HepG2 (cell line): Measurements from ENCODE around the gene CLDN5. TPM values are rescaled to one million over a fixed set of nuclear protein-coding genes. Genes with fewer than 3 reads are reported as not detected.

Experiments used
- AGO1 ChIP-seq: fragments of 200-400 bp; formaldehyde crosslinking; IDR thresholded peaks from 2 replicates; pipeline ENCODE4 v1.6.1; 2017; ENCODE audit warnings: mild to moderate bottlenecking, low read depth, low read length, moderate library complexity; ENCODE audit not compliant: poor library complexity, severe bottlenecking
- ARNTL ChIP-seq: sonication (generic); formaldehyde crosslinking; IDR thresholded peaks from 2 replicates; pipeline ENCODE4 v1.4.0; 2020; ENCODE audit warnings: mild to moderate bottlenecking, missing genetic modification reagents
- BORCS8-MEF2B ChIP-seq: sonication (generic); formaldehyde crosslinking; IDR thresholded peaks from 2 replicates; pipeline ENCODE4 v1.8.0; 2022; ENCODE audit warnings: mild to moderate bottlenecking, missing genetic modification reagents
- BRD4 ChIP-seq: sonication (generic); formaldehyde crosslinking; IDR thresholded peaks from 2 replicates; pipeline ENCODE4 v1.4.0; 2020; ENCODE audit warnings: missing genetic modification reagents
- FOXO1 ChIP-seq: sonication (generic); formaldehyde crosslinking; IDR thresholded peaks from 2 replicates; pipeline ENCODE4 v1.4.0; 2020; ENCODE audit warnings: missing genetic modification reagents
- GTF2F1 ChIP-seq: fragments of 150-350 bp; IDR thresholded peaks from 2 replicates; pipeline ENCODE4 v1.6.1; 2014; ENCODE audit warnings: low read length
- HNRNPL ChIP-seq: fragments of 200-400 bp; formaldehyde crosslinking; IDR thresholded peaks from 2 replicates; pipeline ENCODE4 v1.6.1; 2017; ENCODE audit warnings: mild to moderate bottlenecking, low read depth, low read length
- HOXA3 ChIP-seq: sonication (generic); formaldehyde crosslinking; IDR thresholded peaks from 2 replicates; pipeline ENCODE4 v1.5.0; 2020; ENCODE audit warnings: missing genetic modification reagents
- MAFG ChIP-seq: sonication (generic); formaldehyde crosslinking; IDR thresholded peaks from 2 replicates; pipeline ENCODE4 v1.5.1; 2020; ENCODE audit warnings: mild to moderate bottlenecking, missing genetic modification reagents
- NFE2L1 ChIP-seq: sonication (generic); formaldehyde crosslinking; IDR thresholded peaks from 2 replicates; pipeline ENCODE4 v1.4.0; 2020; ENCODE audit warnings: missing genetic modification reagents, mild to moderate bottlenecking, borderline replicate concordance
- NKX3-1 ChIP-seq: sonication (generic); formaldehyde crosslinking; IDR thresholded peaks from 2 replicates; pipeline ENCODE4 v1.5.0; 2020; ENCODE audit warnings: missing genetic modification reagents
- NRL ChIP-seq: sonication (generic); formaldehyde crosslinking; IDR thresholded peaks from 2 replicates; pipeline ENCODE4 v1.5.0; 2020; ENCODE audit warnings: missing genetic modification reagents, mild to moderate bottlenecking, moderate library complexity, borderline replicate concordance
- PRMT3 ChIP-seq: sonication (generic); formaldehyde crosslinking; IDR thresholded peaks from 2 replicates; pipeline ENCODE4 v1.8.1; 2022; ENCODE audit warnings: low read depth, mild to moderate bottlenecking, moderate library complexity, missing genetic modification reagents, borderline replicate concordance
- SMC3 ChIP-seq: IDR thresholded peaks from 2 replicates; pipeline ENCODE4 v1.6.1; 2011; ENCODE audit warnings: low read length, improper control_type of control experiment
- TAF15 ChIP-seq: fragments of 200-400 bp; formaldehyde crosslinking; IDR thresholded peaks from one replicate; pipeline ENCODE4 v1.6.1; 2018; ENCODE audit warnings: mild to moderate bottlenecking, low read depth, low read length; ENCODE audit not compliant: poor library complexity, severe bottlenecking
- TEAD3 ChIP-seq: optimal IDR thresholded peaks from 2 replicates; pipeline ENCODE3; 2016; ENCODE audit warnings: borderline replicate concordance
- TGIF2 ChIP-seq: IDR thresholded peaks from 2 replicates; pipeline ENCODE4 v1.6.1; 2016; ENCODE audit warnings: control low read depth, missing compliant biosample characterization
- TOPORS ChIP-seq: sonication (generic); formaldehyde crosslinking; IDR thresholded peaks from 2 replicates; pipeline ENCODE4 v1.8.0; 2023; ENCODE audit warnings: mild to moderate bottlenecking, missing genetic modification reagents
- ZBTB7B ChIP-seq: sonication (generic); formaldehyde crosslinking; IDR thresholded peaks from 2 replicates; pipeline ENCODE4 v1.4.0; 2020; ENCODE audit warnings: missing genetic modification reagents
- ZFP36L1 ChIP-seq: sonication (generic); formaldehyde crosslinking; IDR thresholded peaks from 2 replicates; pipeline ENCODE4 v1.8.0; 2022; ENCODE audit warnings: mild to moderate bottlenecking, missing genetic modification reagents, moderate library complexity
- ZKSCAN5 ChIP-seq: sonication (generic); formaldehyde crosslinking; IDR thresholded peaks from 2 replicates; pipeline ENCODE4 v1.5.1; 2020; ENCODE audit warnings: mild to moderate bottlenecking, missing genetic modification reagents
- ZNF276 ChIP-seq: sonication (generic); formaldehyde crosslinking; IDR thresholded peaks from 2 replicates; pipeline ENCODE4 v1.4.0; 2020; ENCODE audit warnings: mild to moderate bottlenecking, low read depth, missing genetic modification reagents
- ZNF280B ChIP-seq: sonication (generic); formaldehyde crosslinking; IDR thresholded peaks from 2 replicates; pipeline ENCODE4 v1.5.0; 2020; ENCODE audit warnings: missing genetic modification reagents, mild to moderate bottlenecking, borderline replicate concordance
- ZNF331 ChIP-seq: sonication (generic); formaldehyde crosslinking; IDR thresholded peaks from 2 replicates; pipeline ENCODE4 v1.4.0; 2020; ENCODE audit warnings: missing genetic modification reagents
- ZNF451 ChIP-seq: sonication (generic); formaldehyde crosslinking; IDR thresholded peaks from 2 replicates; pipeline ENCODE4 v1.5.0; 2020; ENCODE audit warnings: mild to moderate bottlenecking, missing genetic modification reagents
- ZNF563 ChIP-seq: sonication (generic); formaldehyde crosslinking; IDR thresholded peaks from 2 replicates; pipeline ENCODE4 v1.8.0; 2022; ENCODE audit warnings: mild to moderate bottlenecking, moderate library complexity, missing genetic modification reagents
- ZNF737 ChIP-seq: sonication (generic); formaldehyde crosslinking; IDR thresholded peaks from 2 replicates; pipeline ENCODE4 v1.5.0; 2020; ENCODE audit warnings: missing genetic modification reagents, mild to moderate bottlenecking, borderline replicate concordance
- ZNF883 ChIP-seq: sonication (generic); formaldehyde crosslinking; IDR thresholded peaks from 2 replicates; pipeline ENCODE4 v1.5.1; 2020; ENCODE audit warnings: mild to moderate bottlenecking, missing genetic modification reagents; ENCODE audit errors: not compliant biosample characterization
- ZSCAN21 ChIP-seq: sonication (generic); formaldehyde crosslinking; IDR thresholded peaks from 2 replicates; pipeline ENCODE4 v1.8.0; 2022; ENCODE audit warnings: mild to moderate bottlenecking, missing genetic modification reagents, moderate library complexity, borderline replicate concordance
- polyA plus RNA-seq, 8 experiments: library from polyadenylated mRNA; depleted of rRNA in 3 of 8; stranded (reverse) in 7 of 8; unstranded in 1 of 8; fragments of >200 nt; fragmentation: Illumina TruSeq in 4 of 8; extraction: Trizol in 4 of 8; gene quantifications; 2 replicates each; pipeline versions ENCODE4 v1.2.1 to v1.2.3, GENCODE V29; 2011 to 2016; ENCODE audit warnings: low read depth in 4 of 8, missing spikeins in 1 of 8, mixed read lengths in 1 of 8; ENCODE audit not compliant: insufficient read depth in 1 of 8
- total RNA-seq, 5 experiments: library from RNA; depleted of rRNA; stranded (reverse); fragments of >200 nt; fragmentation: Illumina TruSeq; extraction: Trizol; gene quantifications; 2 replicates each; pipeline ENCODE4 v1.2.3, GENCODE V29; 2016; ENCODE audit warnings: low read depth in 1 of 5
- TF ChIP-seq, protein P1 (sequence below): sonication (generic); formaldehyde crosslinking; IDR thresholded peaks from 2 replicates; pipeline ENCODE4 v1.4.0; 2020; ENCODE audit warnings: low read depth, mild to moderate bottlenecking, missing genetic modification reagents

CLDN5 gene
- total and polyA plus RNA-seq, 2 of the 13 experiments (the other 11 are each of a cell fraction or from before 2014, with no cell fraction given) = not detected

DNA sequence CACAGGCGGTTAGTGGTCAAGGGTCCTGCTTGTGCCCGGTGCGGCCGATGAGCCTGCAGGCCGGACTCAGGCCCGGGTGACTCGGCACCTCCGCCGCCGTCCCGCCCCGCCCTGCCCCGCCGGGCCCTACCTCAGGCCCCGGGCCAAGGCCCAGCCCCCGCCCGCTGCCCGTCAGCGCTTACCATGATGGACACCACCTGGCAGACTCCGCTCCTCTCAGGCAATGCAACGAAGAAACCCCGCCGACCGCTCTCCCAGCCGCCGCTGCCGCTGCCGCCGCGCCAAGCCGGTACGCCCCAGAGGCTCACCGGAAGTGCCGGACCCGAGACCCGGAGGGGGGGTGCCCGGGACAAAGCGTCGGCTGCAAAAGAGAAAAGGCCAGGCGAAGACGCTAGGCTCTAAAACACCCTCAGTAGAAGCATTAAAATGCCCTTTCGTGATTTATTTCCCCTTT, 45.3 kb downstream of the CLDN5 start, which contains the start of gene UFD1 (continued):
- TF ChIP-seq ZNF280B (no peak), NFE2L1 (no peak), HNRNPL (no peak), ZKSCAN5 (CRISPR knock-in tag) (no peak), NKX3-1 (CRISPR knock-in tag) (no peak), ARNTL (CRISPR knock-in tag) (no peak), BORCS8-MEF2B (CRISPR knock-in tag) (no peak), TOPORS (CRISPR knock-in tag) (no peak), ZNF563 (peak; percentile 57; the same call in 1 of the 2 replicates), ZNF451 (CRISPR knock-in tag) (no peak), ZFP36L1 (CRISPR knock-in tag) (no peak), FOXO1 (CRISPR knock-in tag) (no peak), ZBTB7B (CRISPR knock-in tag) (peak; percentile 12; the same call in 1 of the 2 replicates), BRD4 (CRISPR knock-in tag) (no peak), ZNF331 (CRISPR knock-in tag) (no peak), TEAD3 (no peak), ZNF883 (no peak), ZNF276 (CRISPR knock-in tag) (no peak), HOXA3 (CRISPR knock-in tag) (no peak), AGO1 (no peak), GTF2F1 (no peak), TAF15 (no peak), NRL (no peak), PRMT3 (no peak), TGIF2 (CRISPR knock-in tag) (0 out of 2 replicates have a peak, but pooled peaks have one; percentile 10), SMC3 (no peak), ZSCAN21 (CRISPR knock-in tag) (0 out of 2 replicates have a peak, but pooled peaks have one; percentile 16), MAFG (CRISPR knock-in tag) (no peak), ZNF737 (CRISPR knock-in tag) (no peak)
- TF ChIP-seq, protein P1, sequence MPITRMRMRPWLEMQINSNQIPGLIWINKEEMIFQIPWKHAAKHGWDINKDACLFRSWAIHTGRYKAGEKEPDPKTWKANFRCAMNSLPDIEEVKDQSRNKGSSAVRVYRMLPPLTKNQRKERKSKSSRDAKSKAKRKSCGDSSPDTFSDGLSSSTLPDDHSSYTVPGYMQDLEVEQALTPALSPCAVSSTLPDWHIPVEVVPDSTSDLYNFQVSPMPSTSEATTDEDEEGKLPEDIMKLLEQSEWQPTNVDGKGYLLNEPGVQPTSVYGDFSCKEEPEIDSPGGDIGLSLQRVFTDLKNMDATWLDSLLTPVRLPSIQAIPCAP (CRISPR knock-in tag) = no peak
